NCI-H510A (cell line): ENCODE results near the gene ASB14.
"Not testable (repeated sequence)": the region's sequence is repeated elsewhere in the genome, so short reads cannot be mapped to it uniquely, and the experiment has no call there.

ENCODE experiments used
- DNase-seq: peaks from one replicate; lab custom pipeline; 2025; lab: John Stamatoyannopoulos, UW

ASB14 gene

DNA sequence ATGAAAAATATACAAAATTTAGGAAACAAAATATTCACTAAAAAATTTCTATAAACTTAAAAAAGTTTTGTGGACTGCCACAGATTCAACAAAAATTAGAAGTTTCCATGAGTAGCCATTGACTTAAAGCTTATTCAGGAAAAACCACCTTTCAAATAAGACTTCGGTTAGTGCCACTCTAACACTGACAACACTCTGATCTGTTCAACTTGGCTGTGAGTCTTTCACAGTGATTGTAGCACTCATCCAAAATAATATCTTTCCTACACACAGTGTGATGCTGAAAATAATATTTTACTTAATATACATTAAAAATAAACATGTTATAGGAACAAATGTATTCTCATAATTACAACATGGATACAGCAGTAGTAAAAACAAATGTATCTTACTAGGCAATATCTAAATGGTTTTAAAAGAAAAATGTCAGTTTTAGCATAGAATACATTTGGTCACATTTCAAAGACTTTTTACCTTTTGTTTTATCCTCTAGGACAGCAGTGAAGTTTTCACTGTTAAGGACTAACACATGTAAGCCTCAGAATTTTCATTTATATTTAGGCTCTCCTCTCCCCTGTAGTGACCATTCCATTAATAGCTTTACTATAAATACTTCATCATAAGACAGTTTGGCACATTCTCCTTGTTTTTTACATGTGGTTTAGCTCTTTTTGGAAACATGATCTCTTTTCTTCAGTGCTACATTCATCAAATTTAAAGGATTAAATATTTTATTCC is at the start of gene ASB14:
TSS of gene ASB14 (minus strand) at position 527 of the 738 bp plus-strand sequence. CDS start 652 bp downstream, outside the sequence.
- DNase-seq: no peak

DNA sequence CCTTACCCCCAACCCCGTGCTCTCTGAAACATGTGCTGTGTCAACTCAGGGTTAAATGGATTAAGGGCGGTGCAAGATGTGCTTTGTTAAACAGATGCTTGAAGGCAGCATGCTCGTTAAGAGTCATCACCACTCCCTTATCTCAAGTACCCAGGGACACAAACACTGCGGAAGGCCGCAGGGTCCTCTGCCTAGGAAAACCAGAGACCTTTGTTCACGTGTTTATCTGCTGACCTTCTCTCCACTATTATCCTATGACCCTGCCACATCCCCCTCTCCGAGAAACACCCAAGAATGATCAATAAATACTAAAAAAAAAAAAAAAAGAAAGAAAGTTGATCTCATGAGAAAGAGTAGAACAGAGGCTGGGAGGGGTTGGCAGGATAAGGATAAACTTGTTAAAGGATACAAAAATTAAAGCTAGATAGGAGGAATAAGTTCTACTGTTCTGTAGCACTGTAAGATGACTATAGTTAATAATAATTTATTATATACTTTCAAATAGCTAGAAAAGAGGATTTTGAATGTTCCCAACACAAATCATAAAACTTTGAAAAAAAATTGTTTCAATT is 46.7 kb upstream of the ASB14 start:
- DNase-seq: not testable (repeated sequence)

DNA sequence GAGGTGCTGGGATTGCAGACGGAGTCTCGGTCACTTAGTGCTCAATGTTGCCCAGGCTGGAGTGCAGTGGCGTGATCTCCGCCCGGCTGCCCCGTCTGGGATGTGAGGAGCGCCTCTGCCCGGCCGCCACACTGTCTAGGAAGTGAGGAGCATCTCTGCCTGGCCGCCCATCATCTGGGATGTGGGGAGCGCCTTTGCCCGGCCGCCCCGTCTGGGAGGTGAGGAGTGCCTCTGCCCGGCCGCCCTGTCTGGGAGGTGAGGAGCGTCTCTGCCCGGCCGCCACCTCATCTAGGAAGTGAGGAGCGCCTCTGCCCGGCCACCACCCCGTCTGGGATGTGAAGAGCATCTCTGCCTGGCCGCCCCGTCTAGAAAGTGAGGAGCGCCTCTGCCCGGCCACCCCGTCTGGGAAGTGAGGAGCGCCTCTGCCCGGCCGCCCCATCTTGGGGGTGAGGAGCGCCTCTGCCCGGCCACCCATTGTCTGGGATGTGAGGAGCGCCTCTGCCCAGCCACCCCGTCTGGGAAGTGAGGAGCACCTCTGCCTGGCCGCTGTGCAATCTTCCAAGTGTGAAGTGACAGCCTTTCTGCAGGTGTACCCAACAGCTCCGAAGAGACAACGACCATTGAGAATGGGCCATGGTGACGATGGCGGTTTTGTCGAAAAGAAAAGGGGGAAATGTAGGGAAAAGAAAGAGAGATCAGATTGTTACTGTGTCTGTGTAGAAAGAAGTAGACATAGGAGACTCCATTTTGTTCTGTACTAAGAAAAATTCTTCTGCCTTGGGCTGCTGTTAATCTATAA is 46.0 kb upstream of the ASB14 start:
- DNase-seq: not testable (repeated sequence)

DNA sequence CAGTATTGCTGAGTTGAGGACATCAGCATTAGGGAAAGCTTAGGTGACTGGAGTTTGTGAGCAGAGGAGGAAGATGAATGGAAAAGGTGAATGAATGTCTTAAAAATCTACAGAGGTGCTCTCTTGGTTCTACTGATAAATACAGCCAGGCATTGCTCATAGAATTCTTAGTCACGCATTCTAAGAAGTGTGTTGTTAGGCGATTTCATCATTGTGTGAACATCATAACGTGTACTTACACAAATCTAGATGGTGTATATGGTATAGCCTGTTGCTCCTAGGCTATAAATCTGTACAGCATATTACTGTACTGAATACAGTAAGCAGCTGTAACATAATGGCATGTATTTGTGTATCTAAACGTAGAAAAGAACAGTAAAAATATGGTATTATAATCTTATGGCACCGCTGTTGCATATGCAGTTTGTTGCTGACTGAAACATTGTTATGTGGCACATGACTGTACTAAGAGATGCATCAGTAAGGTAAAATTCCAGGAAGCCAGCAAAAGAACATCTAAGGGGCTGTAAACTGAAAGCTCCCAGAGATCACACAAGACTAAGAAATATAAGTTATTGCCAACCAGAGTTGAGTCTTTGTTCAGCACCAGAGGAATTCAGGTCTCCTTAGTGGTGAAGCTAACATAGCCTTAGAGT is 42.9 kb upstream of the ASB14 start:
- no peak for DNase-seq

DNA sequence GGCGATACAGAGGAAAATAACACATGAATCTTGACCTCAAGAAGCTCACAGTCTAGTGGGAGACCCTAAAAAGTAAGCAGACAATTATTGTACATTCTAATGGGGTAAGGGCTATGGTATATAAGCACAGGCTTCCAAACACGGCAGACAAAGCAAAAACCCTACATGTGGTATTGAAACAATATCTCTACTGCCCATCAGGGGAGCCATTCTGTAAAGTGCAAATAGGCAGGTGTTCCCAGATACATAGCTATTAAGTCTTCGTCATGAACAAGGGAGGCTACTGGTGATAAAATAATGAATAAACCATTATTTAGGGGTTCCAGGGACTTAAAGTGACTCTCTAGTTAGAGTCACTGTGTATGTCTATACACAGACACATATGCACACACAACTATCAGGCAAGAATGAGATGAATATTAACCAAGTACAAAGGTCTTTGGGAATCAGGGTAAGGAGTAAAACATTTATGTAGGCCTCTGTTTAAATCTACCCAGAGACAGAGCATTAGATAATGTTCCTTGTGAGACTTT is 38.7 kb upstream of the ASB14 start:
- no peak for DNase-seq

DNA sequence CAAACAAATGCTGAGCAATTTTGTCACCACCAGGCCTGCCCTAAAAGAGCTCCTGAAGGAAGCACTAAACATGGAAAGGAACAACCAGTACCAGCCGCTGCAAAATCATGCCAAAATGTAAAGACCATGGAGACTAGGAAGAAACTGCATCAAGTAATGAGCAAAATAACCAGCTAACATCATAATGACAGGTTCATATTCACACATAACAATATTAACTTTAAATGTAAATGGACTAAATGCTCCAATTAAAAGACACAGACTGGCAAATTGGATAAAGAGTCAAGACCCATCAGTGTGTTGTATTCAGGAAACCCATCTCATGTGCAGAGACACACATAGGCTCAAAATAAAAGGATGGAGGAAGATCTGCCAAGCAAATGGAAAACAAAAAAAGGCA is 34.0 kb upstream of the ASB14 start:
- DNase-seq: not testable (repeated sequence)

DNA sequence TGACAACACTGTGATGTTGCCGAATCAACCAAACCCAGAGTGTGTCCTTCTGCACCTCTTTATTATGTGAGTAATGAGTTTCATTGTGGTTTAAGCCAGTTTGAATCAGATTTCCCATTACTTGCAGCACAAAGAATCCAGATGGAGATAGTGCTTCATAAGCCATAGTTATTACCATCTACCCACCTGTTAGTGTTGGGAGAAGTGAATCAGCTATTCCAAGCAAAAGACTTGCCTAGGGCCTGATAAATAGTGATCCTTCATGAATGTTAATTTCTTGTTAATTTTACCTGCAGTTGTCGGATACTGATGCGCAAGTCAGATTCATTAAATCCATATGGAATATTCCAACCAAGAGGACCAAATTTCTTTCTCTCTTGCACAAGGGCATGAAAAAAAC is 21.7 kb upstream of the ASB14 start:
- no peak for DNase-seq

DNA sequence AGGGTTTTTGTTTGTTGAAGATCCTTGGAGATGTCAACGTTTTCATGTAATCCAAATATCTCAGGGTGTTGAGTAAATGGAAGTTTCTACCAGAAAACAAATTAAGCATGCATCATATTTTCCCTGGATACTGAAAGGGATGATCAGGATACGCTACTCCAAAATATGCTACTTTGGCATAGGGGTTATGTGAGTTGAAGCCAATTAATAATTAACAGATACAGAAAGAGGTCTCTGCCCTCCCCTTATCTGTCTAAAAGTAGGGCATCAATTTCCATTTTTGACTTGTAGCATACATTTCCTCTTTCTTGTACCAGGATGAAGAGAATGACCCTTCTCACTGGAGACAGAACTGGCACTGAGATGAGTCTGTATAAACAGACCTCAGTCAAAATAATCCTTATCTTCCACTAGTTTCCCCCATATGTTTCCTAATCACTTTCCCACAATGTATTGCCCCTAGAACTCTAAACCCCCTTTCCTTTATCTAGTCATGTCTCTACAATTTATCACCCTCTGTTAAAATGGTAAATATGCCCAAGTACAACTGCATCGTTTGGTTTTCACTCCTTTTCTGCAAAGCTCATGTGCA is 17.4 kb upstream of the ASB14 start:
- DNase-seq: no peak

DNA sequence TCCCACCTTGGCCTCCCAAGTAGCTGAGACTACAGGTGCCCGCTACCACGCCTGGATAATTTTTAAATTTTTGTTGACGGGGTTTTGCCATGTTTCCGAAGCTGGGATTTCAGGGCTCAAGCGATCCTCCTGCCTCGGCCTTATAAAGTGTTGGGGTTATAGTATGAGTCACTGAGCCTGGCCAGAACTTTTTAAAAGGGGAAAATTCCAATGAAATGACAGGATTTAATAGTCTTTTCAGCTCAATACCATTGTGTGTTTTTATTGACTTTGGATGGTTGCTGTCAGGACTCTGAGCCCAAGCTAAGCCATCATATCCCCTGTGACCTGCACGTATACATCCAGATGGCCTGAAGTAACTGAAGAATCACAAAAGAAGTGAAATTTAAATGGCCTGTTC is 11.0 kb upstream of the ASB14 start:
- DNase-seq: not testable (repeated sequence)

DNA sequence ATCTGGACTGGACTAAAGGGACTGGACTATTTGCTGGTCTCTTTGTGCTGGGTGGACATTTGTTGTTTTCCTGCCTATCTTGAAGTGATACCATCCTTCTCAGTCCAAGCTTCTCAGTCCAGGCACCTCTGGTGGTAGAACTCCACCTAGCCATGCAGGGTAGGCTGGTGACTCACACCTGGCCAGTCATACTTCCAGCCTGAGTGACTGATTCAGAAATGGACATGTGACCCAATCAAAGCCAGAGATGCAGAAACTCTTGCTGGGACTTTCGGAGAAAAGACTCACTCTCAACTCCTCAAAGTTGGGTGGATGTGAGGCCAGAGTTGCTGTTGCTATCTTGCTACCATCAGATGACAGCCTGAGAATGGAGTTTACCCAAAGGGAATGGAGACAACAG is 5.6 kb upstream of the ASB14 start:
- no peak for DNase-seq

DNA sequence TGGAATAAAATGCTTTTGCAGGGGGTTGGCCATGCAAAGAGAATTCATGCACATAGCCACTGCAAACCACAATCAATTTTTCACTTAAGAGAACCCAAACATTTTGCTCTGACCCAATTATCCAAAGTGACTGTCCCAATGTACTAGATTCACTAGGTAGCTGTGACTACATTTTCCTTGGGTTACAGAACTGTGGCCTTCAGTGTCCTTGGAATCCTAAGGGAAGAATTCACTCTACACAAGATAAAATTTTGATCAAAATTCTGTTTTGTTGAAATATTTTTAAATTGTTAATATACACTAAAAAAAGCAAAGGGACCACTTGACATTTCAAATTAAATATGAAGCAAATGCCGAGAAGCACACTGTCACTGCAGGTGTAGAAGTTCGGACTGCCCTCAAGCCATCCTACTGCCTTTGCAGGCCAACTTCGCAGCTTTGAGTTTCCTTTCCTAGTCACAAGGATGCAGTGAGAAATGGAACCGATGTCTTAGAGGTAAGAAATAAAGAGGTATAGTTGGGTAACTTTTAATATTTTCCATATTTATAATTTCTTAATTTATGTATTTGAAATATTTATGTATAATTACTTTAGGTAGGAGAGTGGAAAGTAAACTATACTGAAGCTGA is 527 bp upstream of the ASB14 start:
- DNase-seq: no peak

DNA sequence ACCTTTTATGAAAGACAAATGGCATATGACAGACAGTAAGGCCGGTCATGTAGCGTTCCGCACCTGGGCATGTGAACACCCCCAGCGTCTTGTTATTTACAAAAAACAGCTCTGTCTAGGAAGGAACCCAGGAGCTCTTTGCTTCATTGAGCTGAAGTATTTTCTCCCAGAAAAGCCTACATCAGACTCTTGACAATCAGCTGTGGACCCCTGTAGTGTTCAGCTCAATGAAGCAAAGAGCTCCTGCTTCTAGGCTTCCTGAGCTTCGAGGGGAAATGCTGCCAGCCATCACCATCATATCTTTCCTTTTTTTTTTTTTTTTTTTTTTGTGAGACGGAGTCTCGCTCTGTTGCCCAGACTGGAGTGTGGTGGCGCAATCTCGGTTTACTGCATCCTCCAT is 4.1 kb downstream of the ASB14 start:
- no peak for DNase-seq

DNA sequence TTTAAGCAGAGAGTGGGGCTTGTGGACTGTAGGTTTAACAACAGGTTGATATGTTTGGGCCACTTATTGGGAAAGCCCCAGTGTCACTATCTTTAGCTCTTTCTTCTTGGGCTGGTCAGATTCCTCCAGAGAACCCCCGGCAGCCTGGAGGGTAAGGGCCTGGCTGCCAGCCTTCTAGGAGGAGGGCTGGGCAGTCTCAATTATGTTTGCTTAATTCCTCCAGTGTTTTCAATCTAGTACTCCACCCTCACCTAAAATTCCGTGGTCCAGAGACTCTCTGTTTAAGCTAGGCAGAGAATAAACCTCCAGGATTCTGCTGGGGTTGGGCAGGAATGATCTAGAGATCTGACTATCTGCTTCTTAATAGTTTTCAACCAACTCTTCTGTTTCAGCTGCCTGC is 5.3 kb downstream of the ASB14 start:
- DNase-seq: no peak

DNA sequence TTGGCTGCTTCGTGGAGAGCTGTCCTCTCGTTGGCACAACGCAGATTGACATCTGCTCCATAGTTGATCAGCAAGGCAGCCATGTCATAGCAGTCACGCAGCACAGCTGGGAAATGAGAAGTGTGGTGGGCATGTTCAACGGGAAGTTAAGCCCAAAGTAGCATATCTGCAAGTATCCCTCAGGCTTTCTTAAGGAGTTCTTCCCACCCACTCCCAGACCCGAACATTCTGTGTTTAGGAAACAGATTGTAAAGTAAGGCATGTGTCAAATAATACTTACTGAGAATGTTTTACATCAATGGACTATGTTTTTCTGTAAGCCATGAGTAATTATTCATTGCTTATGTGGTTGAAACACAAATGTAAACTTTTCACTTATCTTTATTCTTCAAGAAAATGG is 9.2 kb downstream of the ASB14 start:
- no peak for DNase-seq

DNA sequence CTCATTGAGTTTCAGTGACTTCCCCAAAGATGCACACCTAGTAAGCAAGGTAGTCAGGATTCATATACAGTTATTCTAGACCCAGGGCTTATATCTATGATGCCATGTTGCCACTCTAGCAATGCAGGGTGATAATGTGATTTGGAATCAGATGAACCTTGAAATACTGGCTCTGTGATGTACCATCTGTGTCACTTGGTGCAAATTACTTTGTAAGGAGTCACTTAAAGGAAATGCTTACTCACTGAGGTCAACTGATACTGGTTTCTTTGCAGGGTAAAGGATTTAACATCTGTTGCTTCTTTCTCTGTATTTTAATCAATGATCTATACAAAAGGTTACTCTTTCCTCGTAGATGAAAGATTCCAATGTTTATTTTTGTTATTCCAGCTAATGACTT is 10.8 kb downstream of the ASB14 start:
- no peak for DNase-seq

DNA sequence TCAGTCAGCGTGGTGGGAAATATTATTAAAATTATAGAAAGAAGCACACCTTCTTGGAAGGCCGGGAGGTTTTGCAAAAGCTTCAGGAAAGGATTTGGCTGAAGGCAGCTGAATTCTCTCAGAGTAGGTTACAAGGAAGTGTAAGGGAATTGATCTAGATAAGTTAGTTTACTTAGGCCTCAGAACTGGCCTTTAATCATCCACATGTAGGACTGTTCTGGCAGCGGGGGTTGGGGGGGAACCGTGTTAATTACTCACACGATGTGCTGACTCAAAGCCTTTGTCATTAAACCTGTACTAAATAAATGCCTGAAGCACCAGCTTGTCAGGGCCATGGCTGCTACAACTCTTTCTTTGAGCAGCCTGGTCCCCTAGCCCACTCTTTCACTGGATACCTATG is 12.8 kb downstream of the ASB14 start:
- DNase-seq: no peak

DNA sequence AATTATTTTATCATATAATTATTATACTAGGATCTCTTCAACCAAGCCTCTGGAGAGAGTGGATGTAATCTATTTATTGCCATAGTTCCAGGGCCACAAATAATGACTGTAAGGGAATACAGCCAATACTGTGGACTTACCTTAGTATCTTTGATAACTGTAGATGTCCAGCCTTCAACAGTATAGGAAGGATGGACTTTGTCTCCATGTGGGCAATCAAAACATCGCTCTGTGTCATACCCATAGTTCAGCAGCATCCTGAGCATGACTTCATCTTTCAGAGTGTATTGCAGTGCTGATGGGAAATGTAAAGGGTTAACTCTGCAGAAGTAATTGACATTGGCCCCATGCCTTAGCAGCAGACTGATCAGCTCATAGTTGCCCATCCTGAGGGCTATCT is 14.2 kb downstream of the ASB14 start:
- DNase-seq: no peak

DNA sequence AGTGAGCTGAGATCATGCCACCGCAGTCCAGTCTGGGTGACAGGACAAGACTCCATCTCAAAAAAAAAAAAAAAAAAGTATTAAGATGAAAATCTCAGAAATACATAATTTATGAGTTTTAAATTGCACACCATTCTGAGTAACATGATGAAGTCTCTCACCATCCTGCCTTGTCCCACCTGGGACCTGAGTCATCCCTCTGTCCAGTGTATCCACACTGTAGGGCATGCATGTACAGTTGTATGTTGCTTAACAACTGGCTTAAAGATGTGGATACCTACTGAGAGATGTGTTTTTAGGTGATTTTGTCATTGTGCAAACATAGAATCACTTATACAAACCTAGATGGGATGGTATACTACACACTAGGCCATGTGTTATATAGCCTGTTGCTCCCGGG is 17.1 kb downstream of the ASB14 start:
- no peak for DNase-seq

DNA sequence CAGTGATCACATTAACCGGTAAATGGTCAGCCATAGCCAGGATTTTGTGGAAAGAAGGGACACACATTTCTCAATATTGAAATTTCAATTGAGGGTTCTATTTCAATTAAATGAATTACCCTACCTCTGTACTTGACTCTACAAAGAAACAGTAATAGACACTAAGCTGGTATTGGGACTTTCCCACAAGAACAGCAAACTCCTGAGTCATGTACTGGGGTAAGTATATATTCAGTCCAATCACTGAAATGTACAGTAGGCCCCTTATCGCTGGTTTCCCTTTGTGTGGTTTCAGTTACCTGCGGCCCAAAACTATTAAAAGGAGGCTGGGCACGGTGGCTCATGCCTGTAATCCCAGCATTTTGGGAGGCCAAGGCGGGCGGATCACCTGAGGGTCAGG is 17.6 kb downstream of the ASB14 start:
- no peak for DNase-seq

DNA sequence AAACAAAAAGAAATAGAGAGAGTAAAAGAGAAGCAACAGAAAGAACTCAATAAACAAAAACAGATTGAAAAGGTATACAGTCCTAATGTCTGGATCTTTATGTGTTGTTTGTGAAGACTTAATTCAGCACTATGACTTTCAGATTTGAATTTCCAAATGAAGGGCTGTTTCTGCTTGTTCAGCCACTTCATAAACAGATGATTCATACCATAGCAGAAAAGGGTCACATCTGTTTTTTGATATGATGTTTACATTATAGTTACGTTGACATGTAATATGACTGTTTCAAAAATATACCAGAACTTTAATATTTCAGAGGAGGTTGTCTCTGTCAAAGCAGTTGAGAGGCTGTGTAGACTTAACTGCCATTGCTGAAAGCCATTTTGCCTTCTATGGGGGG is 24.1 kb downstream of the ASB14 start:
- no peak for DNase-seq

DNA sequence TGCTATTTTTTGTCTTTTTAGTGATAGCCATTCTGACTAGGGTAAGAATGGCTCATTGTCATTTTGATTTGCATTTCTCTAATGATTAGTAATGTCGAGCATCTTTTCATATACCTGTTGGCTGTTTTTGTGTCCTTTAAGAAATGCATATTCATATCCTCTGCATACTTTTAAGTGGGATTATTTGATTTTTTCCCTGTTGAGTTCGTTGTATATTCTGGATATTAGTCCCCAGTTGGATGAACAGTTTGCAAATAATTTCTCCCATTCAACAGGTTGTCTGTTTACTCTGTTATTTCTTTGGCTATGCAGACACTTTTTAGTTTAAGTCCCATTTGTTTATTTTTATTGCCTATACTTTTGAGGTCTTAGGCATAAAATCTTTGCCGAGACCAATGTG is 30.6 kb downstream of the ASB14 start:
- no peak for DNase-seq

DNA sequence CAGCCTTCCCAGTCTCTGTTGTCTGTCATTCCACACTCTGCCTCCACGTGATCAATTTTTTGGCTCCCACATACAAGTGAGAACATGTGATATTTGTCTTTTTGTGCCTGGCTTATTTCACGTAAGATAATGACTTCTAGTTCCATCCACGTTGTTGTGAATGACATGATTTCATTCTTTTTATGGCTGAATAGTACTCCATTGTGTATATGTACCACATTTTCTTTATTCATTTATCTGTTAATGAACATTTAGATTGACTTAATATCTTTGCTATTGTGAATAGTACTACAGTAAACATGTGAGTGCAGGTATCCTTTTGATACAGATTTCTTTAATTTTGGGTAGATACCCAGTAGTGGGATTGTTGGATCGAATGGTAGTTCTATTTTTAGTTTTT is 31.4 kb downstream of the ASB14 start:
- DNase-seq: no peak
